ENCODE results near the gene FIGNL2.

DNA sequence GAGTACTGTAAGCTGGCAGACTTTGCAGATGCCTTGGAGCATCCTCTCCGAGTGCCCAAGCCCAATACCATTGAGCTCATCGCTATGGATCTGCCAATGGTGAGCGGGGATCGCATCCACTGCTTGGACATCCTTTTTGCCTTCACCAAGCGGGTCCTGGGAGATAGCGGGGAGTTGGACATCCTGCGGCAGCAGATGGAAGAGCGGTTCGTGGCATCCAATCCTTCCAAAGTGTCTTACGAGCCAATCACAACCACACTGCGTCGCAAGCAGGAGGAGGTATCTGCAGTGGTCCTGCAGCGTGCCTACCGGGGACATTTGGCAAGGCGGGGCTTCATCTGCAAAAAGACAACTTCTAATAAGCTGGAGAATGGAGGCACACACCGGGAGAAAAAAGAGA lies 41.6 kb downstream of the FIGNL2 start:
- TF ChIP-seq POLR2A (IDR thresholded peaks at IDR 0.05; ENCODE audit: low read length) (no peak), GATA1 (IDR thresholded peaks at IDR 0.05; ENCODE audit: low read depth, low read length) (no peak)

All from erythroblast (primary cell).